GM23338 (cell line): Measurements from ENCODE around the gene DOCK7. TPM values are rescaled to one million over a fixed set of nuclear protein-coding genes. Genes with fewer than 3 reads are reported as not detected.
A peak's percentile ranks its signal among the peaks of the same experiment; 100 is the strongest.

Source experiments
- ATAC-seq: fragments of 200-7000 bp; cut with Tn5 transposase; 3 replicates; pipeline ENCODE4 v1.9.1; 2020
- DNase-seq: peaks from one replicate; pipeline ENCODE4 v3.0.0-alpha.2; 2015; ENCODE audit warnings: low spot score
- H2AFZ ChIP-seq: fragments of 200-600 bp; sonication (generic); 2 replicates; pipeline ENCODE4 v1.8.0; 2016; ENCODE audit warnings: antibody characterized with exemption, mild to moderate bottlenecking, moderate library complexity
- H3F3A ChIP-seq: fragments of 200-600 bp; sonication (generic); replicated peaks from 2 replicates; pipeline ENCODE4 v1.8.0; 2017; ENCODE audit warnings: antibody characterized with exemption, mixed run types, low read depth
- H3K27ac ChIP-seq: fragments of 200-600 bp; sonication (generic); 2 replicates; pipeline ENCODE4 v1.6.1; 2016; ENCODE audit warnings: low read depth
- H3K27me3 ChIP-seq: fragments of 200-600 bp; sonication (generic); 2 replicates; pipeline ENCODE4 v1.8.0; 2016; ENCODE audit warnings: mild to moderate bottlenecking, mixed run types, moderate library complexity; ENCODE audit not compliant: insufficient read depth
- H3K36me3 ChIP-seq: fragments of 200-600 bp; sonication (generic); 2 replicates; pipeline ENCODE4 v1.8.0; 2016; ENCODE audit warnings: mild to moderate bottlenecking; ENCODE audit not compliant: insufficient read depth
- H3K4me1 ChIP-seq: fragments of 200-600 bp; sonication (generic); 2 replicates; pipeline ENCODE4 v1.8.0; 2016; ENCODE audit warnings: mild to moderate bottlenecking, moderate library complexity; ENCODE audit not compliant: insufficient read depth
- H3K4me2 ChIP-seq: fragments of 200-600 bp; sonication (generic); 2 replicates; pipeline ENCODE4 v1.7.1; 2017; ENCODE audit warnings: mixed run types
- H3K4me3 ChIP-seq: fragments of 200-600 bp; sonication (generic); 2 replicates; pipeline ENCODE4 v1.6.1; 2016; ENCODE audit warnings: mixed run types
- H3K79me2 ChIP-seq: fragments of 200-600 bp; sonication (generic); replicated peaks from 2 replicates; pipeline ENCODE4 v1.8.0; 2017; ENCODE audit warnings: mild to moderate bottlenecking; ENCODE audit not compliant: insufficient read depth
- H3K9me2 ChIP-seq: fragments of 200-600 bp; sonication (generic); 2 replicates; pipeline ENCODE4 v1.8.0; 2017; ENCODE audit not compliant: insufficient read depth
- H4K20me1 ChIP-seq: fragments of 200-600 bp; sonication (generic); replicated peaks from 2 replicates; pipeline ENCODE4 v1.8.0; 2017; ENCODE audit warnings: mild to moderate bottlenecking; ENCODE audit not compliant: insufficient read depth
- H3K27ac Mint-ChIP-seq: 2 replicates; pipeline ENCODE4 v1.8.0; 2020; ENCODE audit warnings: inconsistent platforms, mild to moderate bottlenecking, moderate library complexity, mixed read lengths
- H3K27me3 Mint-ChIP-seq: 3 replicates; pipeline ENCODE4 v1.8.0; 2022; ENCODE audit warnings: low read depth, mild to moderate bottlenecking, moderate library complexity, mixed read lengths, inconsistent platforms; ENCODE audit not compliant: insufficient read depth, poor library complexity
- H3K36me3 Mint-ChIP-seq: 3 replicates; pipeline ENCODE4 v1.8.0; 2021; ENCODE audit warnings: low read depth, mild to moderate bottlenecking, inconsistent platforms, moderate library complexity, mixed read lengths
- H3K4me1 Mint-ChIP-seq: 3 replicates; pipeline ENCODE4 v1.8.0; 2020; ENCODE audit warnings: mild to moderate bottlenecking, inconsistent platforms, mixed read lengths
- H3K4me3 Mint-ChIP-seq: 3 replicates; pipeline ENCODE4 v1.8.0; 2021; ENCODE audit warnings: moderate library complexity, mild to moderate bottlenecking, inconsistent platforms, mixed read lengths
- H3K9me3 Mint-ChIP-seq: 3 replicates; pipeline ENCODE4 v1.8.0; 2020; ENCODE audit warnings: moderate library complexity, mild to moderate bottlenecking, inconsistent platforms, mixed read lengths
- CREB1 ChIP-seq: fragments of 250-450 bp; sonication (Bioruptor Pico); IDR thresholded peaks from 2 replicates; pipeline ENCODE4 v1.5.0; 2020; ENCODE audit warnings: low read depth, mild to moderate bottlenecking, moderate library complexity
- EZH2 ChIP-seq: fragments of 200-600 bp; sonication (generic); IDR thresholded peaks from one replicate; pipeline ENCODE4 v1.8.0; 2017; ENCODE audit warnings: antibody characterized with exemption, mild to moderate bottlenecking, low read depth; ENCODE audit not compliant: unreplicated experiment
- EZH2phosphoT487 ChIP-seq: fragments of 200-600 bp; sonication (generic); IDR thresholded peaks from one replicate; pipeline ENCODE4 v1.8.1; 2018; ENCODE audit warnings: antibody characterized with exemption; ENCODE audit not compliant: unreplicated experiment
- JUNB ChIP-seq: IDR thresholded peaks from one replicate; pipeline ENCODE4 v1.6.1; 2016; ENCODE audit warnings: antibody characterized with exemption; ENCODE audit not compliant: unreplicated experiment
- NANOG ChIP-seq: IDR thresholded peaks from 2 replicates; pipeline ENCODE4 v1.6.1; 2016; ENCODE audit warnings: antibody characterized with exemption, borderline replicate concordance
- STAT1 ChIP-seq: IDR thresholded peaks from one replicate; pipeline ENCODE4 v1.6.1; 2016; ENCODE audit warnings: antibody characterized with exemption; ENCODE audit not compliant: unreplicated experiment
- ZNF331 ChIP-seq: fragments of 250-450 bp; sonication (Bioruptor Pico); IDR thresholded peaks from 2 replicates; pipeline ENCODE4 v1.5.0; 2020; ENCODE audit warnings: low read depth, mild to moderate bottlenecking, moderate library complexity
- polyA plus RNA-seq: library from polyadenylated mRNA; unstranded; fragments of >200 nt; fragmentation: Nextera tagmentation; extraction: Ambion mirVana; gene quantifications from 2 replicates; pipeline ENCODE4 v1.2.1, GENCODE V29; 2016
- total RNA-seq: library from RNA; depleted of rRNA; stranded (reverse); fragments of >200 nt; shearing (Covaris generic); gene quantifications from 2 replicates; pipeline ENCODE4 v1.2.3, GENCODE V29; 2014
- TF ChIP-seq, protein P1 (sequence below), 2 experiments: fragments of 200-600 bp in 1 of 2; sonication (generic) in 1 of 2; conservative IDR thresholded peaks; 2 replicates each; pipeline versions ENCODE4 v1.5.1 to v1.6.1; 2016 to 2017; ENCODE audit warnings: antibody characterized with exemption in 2 of 2, low read depth in 2 of 2, mild to moderate bottlenecking in 2 of 2, moderate library complexity in 1 of 2
- TF ChIP-seq, protein P2 (sequence below): IDR thresholded peaks from 2 replicates; pipeline ENCODE4 v1.6.1; 2016; ENCODE audit warnings: antibody characterized with exemption
- TF ChIP-seq, protein P3 (sequence below): IDR thresholded peaks from one replicate; pipeline ENCODE4 v1.6.1; 2018; ENCODE audit warnings: antibody characterized with exemption; ENCODE audit not compliant: unreplicated experiment

The DOCK7 gene
- total and polyA plus RNA-seq, 2 experiments from 2014 or later: 20.5 to 37.3 TPM

DNA sequence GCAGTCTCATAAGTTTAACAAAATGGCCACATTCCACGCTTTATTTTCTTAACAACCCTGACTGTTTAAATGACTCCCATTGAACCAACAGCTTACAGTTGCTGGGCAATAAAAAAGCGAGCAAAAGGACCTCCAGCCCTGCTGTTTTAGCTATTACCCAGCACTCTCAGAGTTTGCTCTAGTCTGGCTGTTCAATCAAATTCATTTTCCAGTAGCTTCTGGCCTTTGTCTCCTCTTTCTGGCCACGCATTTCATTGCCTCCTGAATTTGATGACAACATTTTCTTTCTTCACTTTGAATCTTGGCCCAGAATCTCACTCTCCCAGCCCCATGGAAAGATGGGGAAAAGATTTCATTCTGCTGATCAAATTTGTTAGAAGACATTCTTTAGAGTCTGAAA, 44.1 kb upstream of the DOCK7 start:
- no peak overlapping the region for H3K4me3 ChIP-seq
- ATAC-seq (no peak), DNase-seq (no peak)
- no peak overlapping the region for H3K27ac ChIP-seq
- TF ChIP-seq EZH2phosphoT487 (no peak), NANOG (no peak)
- TF ChIP-seq, protein P1, sequence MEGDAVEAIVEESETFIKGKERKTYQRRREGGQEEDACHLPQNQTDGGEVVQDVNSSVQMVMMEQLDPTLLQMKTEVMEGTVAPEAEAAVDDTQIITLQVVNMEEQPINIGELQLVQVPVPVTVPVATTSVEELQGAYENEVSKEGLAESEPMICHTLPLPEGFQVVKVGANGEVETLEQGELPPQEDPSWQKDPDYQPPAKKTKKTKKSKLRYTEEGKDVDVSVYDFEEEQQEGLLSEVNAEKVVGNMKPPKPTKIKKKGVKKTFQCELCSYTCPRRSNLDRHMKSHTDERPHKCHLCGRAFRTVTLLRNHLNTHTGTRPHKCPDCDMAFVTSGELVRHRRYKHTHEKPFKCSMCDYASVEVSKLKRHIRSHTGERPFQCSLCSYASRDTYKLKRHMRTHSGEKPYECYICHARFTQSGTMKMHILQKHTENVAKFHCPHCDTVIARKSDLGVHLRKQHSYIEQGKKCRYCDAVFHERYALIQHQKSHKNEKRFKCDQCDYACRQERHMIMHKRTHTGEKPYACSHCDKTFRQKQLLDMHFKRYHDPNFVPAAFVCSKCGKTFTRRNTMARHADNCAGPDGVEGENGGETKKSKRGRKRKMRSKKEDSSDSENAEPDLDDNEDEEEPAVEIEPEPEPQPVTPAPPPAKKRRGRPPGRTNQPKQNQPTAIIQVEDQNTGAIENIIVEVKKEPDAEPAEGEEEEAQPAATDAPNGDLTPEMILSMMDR (conservative IDR thresholded peaks at IDR 0.05; ENCODE audit: low read depth in 2 of 2): peak in 1 of 2 experiments; percentile 10; a peak in 1 of 4 replicates
- no peak overlapping the region for H2AFZ ChIP-seq
- no peaks in the 10 kb centered on the region for H3K27me3 ChIP-seq
- H3F3A ChIP-seq: no peaks in the 10 kb centered on the region; the same call in 1 of the 2 replicates
- no peak overlapping the region for H3K4me2 ChIP-seq
- H3K4me1 ChIP-seq: peaks cover 6% of the 10 kb centered on the region; the same call in 1 of the 2 replicates
- Mint-ChIP-seq H3K27ac (no peak overlapping the region), H3K4me3 (no peak overlapping the region), H3K9me3 (no peaks in the 10 kb centered on the region), H3K27me3 (peaks cover 2% of the 10 kb centered on the region), H3K4me1 (peaks cover 25% of the 10 kb centered on the region; the same call in 2 of the 3 replicates), H3K36me3 (no peaks in the 10 kb centered on the region)
- no peaks in the 10 kb centered on the region for H3K79me2 ChIP-seq
- H3K36me3 ChIP-seq: no peaks in the 10 kb centered on the region
- no peaks in the 10 kb centered on the region for H4K20me1 ChIP-seq
- no peaks in the 10 kb centered on the region for H3K9me2 ChIP-seq

DNA sequence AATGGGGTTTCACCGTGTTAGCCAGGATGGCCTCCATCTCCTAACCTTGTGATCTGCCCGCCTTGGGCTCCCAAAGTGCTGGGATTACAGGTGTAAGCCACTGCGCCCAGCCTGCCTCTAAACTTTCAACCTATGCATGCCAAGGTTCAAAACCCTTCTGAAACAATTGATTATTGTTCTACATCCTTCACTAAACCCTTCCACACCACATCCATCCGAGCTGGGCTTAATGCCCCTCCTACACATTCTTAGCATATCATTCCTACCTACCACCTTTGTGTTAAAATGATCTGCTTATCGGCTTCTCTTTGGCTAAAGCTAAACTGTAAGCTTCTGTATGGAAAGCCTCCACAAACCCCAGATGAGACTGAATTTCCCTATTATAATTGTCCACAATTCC, 40.8 kb upstream of the DOCK7 start:
- no peak overlapping the region for H3K27ac ChIP-seq
- H4K20me1 ChIP-seq: no peaks in the 10 kb centered on the region
- no peaks in the 10 kb centered on the region; the same call in 1 of the 2 replicates for H3F3A ChIP-seq
- no peaks in the 10 kb centered on the region for H3K36me3 ChIP-seq
- H3K4me1 ChIP-seq: peaks cover 17% of the 10 kb centered on the region
- H3K9me2 ChIP-seq: no peaks in the 10 kb centered on the region
- H2AFZ ChIP-seq: no peak overlapping the region
- no peaks in the 10 kb centered on the region for H3K27me3 ChIP-seq
- Mint-ChIP-seq H3K36me3 (no peaks in the 10 kb centered on the region), H3K4me1 (peaks cover 45% of the 10 kb centered on the region), H3K27me3 (no peaks in the 10 kb centered on the region), H3K9me3 (no peaks in the 10 kb centered on the region), H3K4me3 (no peak overlapping the region), H3K27ac (no peak overlapping the region)
- no peak overlapping the region for H3K4me3 ChIP-seq
- TF ChIP-seq STAT1: no peak
- TF ChIP-seq ZNF331 (CRISPR knock-in tag): no peak
- H3K4me2 ChIP-seq: no peak overlapping the region
- DNase-seq (peak; percentile 70), ATAC-seq (peak; percentile 49)
- no peaks in the 10 kb centered on the region for H3K79me2 ChIP-seq

DNA sequence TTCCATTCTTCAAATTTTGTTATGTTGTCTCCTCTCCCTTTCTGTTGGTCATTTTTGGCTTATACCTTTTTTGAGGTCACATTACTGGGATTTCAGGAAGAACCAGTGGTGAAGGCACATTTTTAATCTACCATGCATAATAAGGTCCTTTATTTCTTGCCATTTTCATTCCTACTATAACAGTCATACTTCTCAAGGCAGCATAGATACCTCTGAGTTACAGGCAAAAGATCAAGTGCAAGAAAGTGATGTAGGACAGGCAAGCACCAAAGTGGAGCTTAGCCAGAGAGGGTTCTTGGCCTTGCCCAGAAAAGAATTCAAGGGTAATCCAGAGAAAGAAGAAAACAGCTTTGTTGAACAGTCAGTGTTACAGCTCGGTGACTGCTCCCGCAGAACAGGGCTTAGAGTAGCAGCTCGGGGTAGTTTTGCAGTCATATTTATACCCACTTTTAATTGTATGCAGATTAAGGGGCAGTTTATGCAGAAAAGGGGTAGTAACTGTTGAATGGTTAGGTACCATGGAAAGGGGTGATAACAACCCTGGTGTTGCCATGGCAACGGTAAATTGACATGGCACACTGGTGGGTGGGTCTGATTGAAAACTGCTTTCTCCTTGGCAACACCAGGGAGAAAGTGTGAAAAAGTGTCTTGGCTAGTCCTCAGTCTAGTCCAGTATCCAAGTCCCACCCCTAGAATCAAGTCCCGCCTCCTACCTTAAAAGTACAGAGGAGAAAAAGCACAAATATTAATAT, 39.6 kb upstream of the DOCK7 start:
- H3K27ac ChIP-seq: peak overlapping the region; percentile 42; the same call in 1 of the 2 replicates
- H3K4me3 Mint-ChIP-seq: no peak overlapping the region
- H3K4me1 Mint-ChIP-seq: peaks cover 45% of the 10 kb centered on the region
- H3K27ac Mint-ChIP-seq: no peak overlapping the region
- H3K4me3 ChIP-seq: no peak overlapping the region
- H3K9me3 Mint-ChIP-seq: no peaks in the 10 kb centered on the region
- peak; percentile 31; the same call in 2 of the 3 replicates for ATAC-seq
- no peaks in the 10 kb centered on the region; the same call in 1 of the 2 replicates for H3F3A ChIP-seq
- H3K36me3 ChIP-seq: no peaks in the 10 kb centered on the region
- no peaks in the 10 kb centered on the region for H3K36me3 Mint-ChIP-seq
- no peak overlapping the region for H3K4me2 ChIP-seq
- peak; percentile 61 for DNase-seq
- peaks cover 17% of the 10 kb centered on the region for H3K4me1 ChIP-seq
- H3K27me3 Mint-ChIP-seq: no peaks in the 10 kb centered on the region
- no peak overlapping the region for H2AFZ ChIP-seq
- H3K9me2 ChIP-seq: no peaks in the 10 kb centered on the region
- no peaks in the 10 kb centered on the region for H4K20me1 ChIP-seq
- H3K79me2 ChIP-seq: no peaks in the 10 kb centered on the region
- H3K27me3 ChIP-seq: no peaks in the 10 kb centered on the region
- TF ChIP-seq EZH2 (no peak), JUNB (no peak), NANOG (no peak), CREB1 (CRISPR knock-in tag) (no peak)
- TF ChIP-seq, protein P2, sequence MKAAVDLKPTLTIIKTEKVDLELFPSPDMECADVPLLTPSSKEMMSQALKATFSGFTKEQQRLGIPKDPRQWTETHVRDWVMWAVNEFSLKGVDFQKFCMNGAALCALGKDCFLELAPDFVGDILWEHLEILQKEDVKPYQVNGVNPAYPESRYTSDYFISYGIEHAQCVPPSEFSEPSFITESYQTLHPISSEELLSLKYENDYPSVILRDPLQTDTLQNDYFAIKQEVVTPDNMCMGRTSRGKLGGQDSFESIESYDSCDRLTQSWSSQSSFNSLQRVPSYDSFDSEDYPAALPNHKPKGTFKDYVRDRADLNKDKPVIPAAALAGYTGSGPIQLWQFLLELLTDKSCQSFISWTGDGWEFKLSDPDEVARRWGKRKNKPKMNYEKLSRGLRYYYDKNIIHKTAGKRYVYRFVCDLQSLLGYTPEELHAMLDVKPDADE: no peak
- TF ChIP-seq, protein P3, sequence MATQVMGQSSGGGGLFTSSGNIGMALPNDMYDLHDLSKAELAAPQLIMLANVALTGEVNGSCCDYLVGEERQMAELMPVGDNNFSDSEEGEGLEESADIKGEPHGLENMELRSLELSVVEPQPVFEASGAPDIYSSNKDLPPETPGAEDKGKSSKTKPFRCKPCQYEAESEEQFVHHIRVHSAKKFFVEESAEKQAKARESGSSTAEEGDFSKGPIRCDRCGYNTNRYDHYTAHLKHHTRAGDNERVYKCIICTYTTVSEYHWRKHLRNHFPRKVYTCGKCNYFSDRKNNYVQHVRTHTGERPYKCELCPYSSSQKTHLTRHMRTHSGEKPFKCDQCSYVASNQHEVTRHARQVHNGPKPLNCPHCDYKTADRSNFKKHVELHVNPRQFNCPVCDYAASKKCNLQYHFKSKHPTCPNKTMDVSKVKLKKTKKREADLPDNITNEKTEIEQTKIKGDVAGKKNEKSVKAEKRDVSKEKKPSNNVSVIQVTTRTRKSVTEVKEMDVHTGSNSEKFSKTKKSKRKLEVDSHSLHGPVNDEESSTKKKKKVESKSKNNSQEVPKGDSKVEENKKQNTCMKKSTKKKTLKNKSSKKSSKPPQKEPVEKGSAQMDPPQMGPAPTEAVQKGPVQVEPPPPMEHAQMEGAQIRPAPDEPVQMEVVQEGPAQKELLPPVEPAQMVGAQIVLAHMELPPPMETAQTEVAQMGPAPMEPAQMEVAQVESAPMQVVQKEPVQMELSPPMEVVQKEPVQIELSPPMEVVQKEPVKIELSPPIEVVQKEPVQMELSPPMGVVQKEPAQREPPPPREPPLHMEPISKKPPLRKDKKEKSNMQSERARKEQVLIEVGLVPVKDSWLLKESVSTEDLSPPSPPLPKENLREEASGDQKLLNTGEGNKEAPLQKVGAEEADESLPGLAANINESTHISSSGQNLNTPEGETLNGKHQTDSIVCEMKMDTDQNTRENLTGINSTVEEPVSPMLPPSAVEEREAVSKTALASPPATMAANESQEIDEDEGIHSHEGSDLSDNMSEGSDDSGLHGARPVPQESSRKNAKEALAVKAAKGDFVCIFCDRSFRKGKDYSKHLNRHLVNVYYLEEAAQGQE: no peak
